GM23338 (cell line): ENCODE results near the gene ZBTB1. TPM values are rescaled to one million over a fixed set of nuclear protein-coding genes. Genes with fewer than 3 reads are reported as not detected.

Source experiments
- ATAC-seq: fragments of 200-7000 bp; cut with Tn5 transposase; 3 replicates; pipeline ENCODE4 v1.9.1; 2020
- DNase-seq: peaks from one replicate; pipeline ENCODE4 v3.0.0-alpha.2; 2015; ENCODE audit warnings: low spot score
- H2AFZ ChIP-seq: fragments of 200-600 bp; sonication (generic); 2 replicates; pipeline ENCODE4 v1.8.0; 2016; ENCODE audit warnings: antibody characterized with exemption, mild to moderate bottlenecking, moderate library complexity
- H3F3A ChIP-seq: fragments of 200-600 bp; sonication (generic); replicated peaks from 2 replicates; pipeline ENCODE4 v1.8.0; 2017; ENCODE audit warnings: antibody characterized with exemption, mixed run types, low read depth
- H3K27ac ChIP-seq: fragments of 200-600 bp; sonication (generic); 2 replicates; pipeline ENCODE4 v1.6.1; 2016; ENCODE audit warnings: low read depth
- H3K27me3 ChIP-seq: fragments of 200-600 bp; sonication (generic); 2 replicates; pipeline ENCODE4 v1.8.0; 2016; ENCODE audit warnings: mild to moderate bottlenecking, mixed run types, moderate library complexity; ENCODE audit not compliant: insufficient read depth
- H3K36me3 ChIP-seq: fragments of 200-600 bp; sonication (generic); 2 replicates; pipeline ENCODE4 v1.8.0; 2016; ENCODE audit warnings: mild to moderate bottlenecking; ENCODE audit not compliant: insufficient read depth
- H3K4me1 ChIP-seq: fragments of 200-600 bp; sonication (generic); 2 replicates; pipeline ENCODE4 v1.8.0; 2016; ENCODE audit warnings: mild to moderate bottlenecking, moderate library complexity; ENCODE audit not compliant: insufficient read depth
- H3K4me2 ChIP-seq: fragments of 200-600 bp; sonication (generic); 2 replicates; pipeline ENCODE4 v1.7.1; 2017; ENCODE audit warnings: mixed run types
- H3K4me3 ChIP-seq: fragments of 200-600 bp; sonication (generic); 2 replicates; pipeline ENCODE4 v1.6.1; 2016; ENCODE audit warnings: mixed run types
- H3K79me2 ChIP-seq: fragments of 200-600 bp; sonication (generic); replicated peaks from 2 replicates; pipeline ENCODE4 v1.8.0; 2017; ENCODE audit warnings: mild to moderate bottlenecking; ENCODE audit not compliant: insufficient read depth
- H3K9me2 ChIP-seq: fragments of 200-600 bp; sonication (generic); 2 replicates; pipeline ENCODE4 v1.8.0; 2017; ENCODE audit not compliant: insufficient read depth
- H4K20me1 ChIP-seq: fragments of 200-600 bp; sonication (generic); replicated peaks from 2 replicates; pipeline ENCODE4 v1.8.0; 2017; ENCODE audit warnings: mild to moderate bottlenecking; ENCODE audit not compliant: insufficient read depth
- H3K27ac Mint-ChIP-seq: 2 replicates; pipeline ENCODE4 v1.8.0; 2020; ENCODE audit warnings: inconsistent platforms, mild to moderate bottlenecking, moderate library complexity, mixed read lengths
- H3K27me3 Mint-ChIP-seq: 3 replicates; pipeline ENCODE4 v1.8.0; 2022; ENCODE audit warnings: low read depth, mild to moderate bottlenecking, moderate library complexity, mixed read lengths, inconsistent platforms; ENCODE audit not compliant: insufficient read depth, poor library complexity
- H3K36me3 Mint-ChIP-seq: 3 replicates; pipeline ENCODE4 v1.8.0; 2021; ENCODE audit warnings: low read depth, mild to moderate bottlenecking, inconsistent platforms, moderate library complexity, mixed read lengths
- H3K4me1 Mint-ChIP-seq: 3 replicates; pipeline ENCODE4 v1.8.0; 2020; ENCODE audit warnings: mild to moderate bottlenecking, inconsistent platforms, mixed read lengths
- H3K4me3 Mint-ChIP-seq: 3 replicates; pipeline ENCODE4 v1.8.0; 2021; ENCODE audit warnings: moderate library complexity, mild to moderate bottlenecking, inconsistent platforms, mixed read lengths
- H3K9me3 Mint-ChIP-seq: 3 replicates; pipeline ENCODE4 v1.8.0; 2020; ENCODE audit warnings: moderate library complexity, mild to moderate bottlenecking, inconsistent platforms, mixed read lengths
- CREB1 ChIP-seq: fragments of 250-450 bp; sonication (Bioruptor Pico); IDR thresholded peaks from 2 replicates; pipeline ENCODE4 v1.5.0; 2020; ENCODE audit warnings: low read depth, mild to moderate bottlenecking, moderate library complexity
- ETS1 ChIP-seq: IDR thresholded peaks from 2 replicates; pipeline ENCODE4 v1.6.1; 2016; ENCODE audit warnings: antibody characterized with exemption
- EZH2 ChIP-seq: fragments of 200-600 bp; sonication (generic); IDR thresholded peaks from one replicate; pipeline ENCODE4 v1.8.0; 2017; ENCODE audit warnings: antibody characterized with exemption, mild to moderate bottlenecking, low read depth; ENCODE audit not compliant: unreplicated experiment
- JUNB ChIP-seq: IDR thresholded peaks from one replicate; pipeline ENCODE4 v1.6.1; 2016; ENCODE audit warnings: antibody characterized with exemption; ENCODE audit not compliant: unreplicated experiment
- POLR2AphosphoS5 ChIP-seq: IDR thresholded peaks from 2 replicates; pipeline ENCODE4 v1.6.1; 2016; ENCODE audit warnings: antibody characterized with exemption, low read depth
- STAT1 ChIP-seq: IDR thresholded peaks from one replicate; pipeline ENCODE4 v1.6.1; 2016; ENCODE audit warnings: antibody characterized with exemption; ENCODE audit not compliant: unreplicated experiment
- ZNF114 ChIP-seq: fragments of 250-450 bp; sonication (Bioruptor Pico); IDR thresholded peaks from 2 replicates; pipeline ENCODE4 v1.5.0; 2020; ENCODE audit warnings: mild to moderate bottlenecking, moderate library complexity
- ZNF331 ChIP-seq: fragments of 250-450 bp; sonication (Bioruptor Pico); IDR thresholded peaks from 2 replicates; pipeline ENCODE4 v1.5.0; 2020; ENCODE audit warnings: low read depth, mild to moderate bottlenecking, moderate library complexity
- polyA plus RNA-seq: library from polyadenylated mRNA; unstranded; fragments of >200 nt; fragmentation: Nextera tagmentation; extraction: Ambion mirVana; gene quantifications from 2 replicates; pipeline ENCODE4 v1.2.1, GENCODE V29; 2016
- total RNA-seq: library from RNA; depleted of rRNA; stranded (reverse); fragments of >200 nt; shearing (Covaris generic); gene quantifications from 2 replicates; pipeline ENCODE4 v1.2.3, GENCODE V29; 2014
- TF ChIP-seq, protein P1 (sequence below): IDR thresholded peaks from one replicate; pipeline ENCODE4 v1.6.1; 2018; ENCODE audit warnings: antibody characterized with exemption; ENCODE audit not compliant: unreplicated experiment
- TF ChIP-seq, protein P2 (sequence below), 2 experiments: fragments of 200-600 bp in 1 of 2; sonication (generic) in 1 of 2; conservative IDR thresholded peaks; 2 replicates each; pipeline versions ENCODE4 v1.5.1 to v1.6.1; 2016 to 2017; ENCODE audit warnings: antibody characterized with exemption in 2 of 2, low read depth in 2 of 2, mild to moderate bottlenecking in 2 of 2, moderate library complexity in 1 of 2

Gene ZBTB1
- total and polyA plus RNA-seq, 2 experiments from 2014 or later = 11.2 to 33.0 TPM

DNA sequence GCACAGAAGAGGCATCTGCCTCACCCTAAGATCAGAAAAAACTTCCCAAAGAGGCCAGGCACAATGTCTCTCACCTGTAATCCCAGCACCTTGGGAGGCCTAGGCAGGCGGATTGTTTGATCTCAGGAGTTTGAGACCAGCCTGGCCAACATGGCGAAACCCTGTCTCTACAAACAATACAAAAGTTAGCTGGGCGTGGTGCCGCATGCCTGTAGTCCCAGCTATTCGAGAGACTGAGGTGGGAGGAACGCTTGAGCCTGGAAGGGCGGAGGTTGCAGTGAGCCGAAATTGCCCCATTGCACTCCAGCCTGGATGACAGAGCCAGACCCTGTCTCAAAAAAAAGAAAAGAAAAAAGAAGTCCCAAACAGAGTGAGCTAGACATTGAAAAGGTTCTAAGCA is 4.5 kb downstream of the ZBTB1 start:
- Mint-ChIP-seq H3K9me3 (no peaks in the 10 kb centered on the region), H3K36me3 (no peaks in the 10 kb centered on the region; the same call in 2 of the 3 replicates), H3K4me1 (peaks cover 53% of the 10 kb centered on the region), H3K27me3 (peaks cover 10% of the 10 kb centered on the region), H3K4me3 (no peak overlapping the region), H3K27ac (no peak overlapping the region)
- TF ChIP-seq STAT1 = no peak
- TF ChIP-seq, protein P1, sequence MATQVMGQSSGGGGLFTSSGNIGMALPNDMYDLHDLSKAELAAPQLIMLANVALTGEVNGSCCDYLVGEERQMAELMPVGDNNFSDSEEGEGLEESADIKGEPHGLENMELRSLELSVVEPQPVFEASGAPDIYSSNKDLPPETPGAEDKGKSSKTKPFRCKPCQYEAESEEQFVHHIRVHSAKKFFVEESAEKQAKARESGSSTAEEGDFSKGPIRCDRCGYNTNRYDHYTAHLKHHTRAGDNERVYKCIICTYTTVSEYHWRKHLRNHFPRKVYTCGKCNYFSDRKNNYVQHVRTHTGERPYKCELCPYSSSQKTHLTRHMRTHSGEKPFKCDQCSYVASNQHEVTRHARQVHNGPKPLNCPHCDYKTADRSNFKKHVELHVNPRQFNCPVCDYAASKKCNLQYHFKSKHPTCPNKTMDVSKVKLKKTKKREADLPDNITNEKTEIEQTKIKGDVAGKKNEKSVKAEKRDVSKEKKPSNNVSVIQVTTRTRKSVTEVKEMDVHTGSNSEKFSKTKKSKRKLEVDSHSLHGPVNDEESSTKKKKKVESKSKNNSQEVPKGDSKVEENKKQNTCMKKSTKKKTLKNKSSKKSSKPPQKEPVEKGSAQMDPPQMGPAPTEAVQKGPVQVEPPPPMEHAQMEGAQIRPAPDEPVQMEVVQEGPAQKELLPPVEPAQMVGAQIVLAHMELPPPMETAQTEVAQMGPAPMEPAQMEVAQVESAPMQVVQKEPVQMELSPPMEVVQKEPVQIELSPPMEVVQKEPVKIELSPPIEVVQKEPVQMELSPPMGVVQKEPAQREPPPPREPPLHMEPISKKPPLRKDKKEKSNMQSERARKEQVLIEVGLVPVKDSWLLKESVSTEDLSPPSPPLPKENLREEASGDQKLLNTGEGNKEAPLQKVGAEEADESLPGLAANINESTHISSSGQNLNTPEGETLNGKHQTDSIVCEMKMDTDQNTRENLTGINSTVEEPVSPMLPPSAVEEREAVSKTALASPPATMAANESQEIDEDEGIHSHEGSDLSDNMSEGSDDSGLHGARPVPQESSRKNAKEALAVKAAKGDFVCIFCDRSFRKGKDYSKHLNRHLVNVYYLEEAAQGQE = no peak
- TF ChIP-seq CREB1 (CRISPR knock-in tag) = no peak
- TF ChIP-seq POLR2AphosphoS5 = no peak
- no peak for TF ChIP-seq ZNF331
- TF ChIP-seq ZNF114 = no peak
- TF ChIP-seq ETS1 = no peak
- TF ChIP-seq JUNB = no peak
- Histone ChIP-seq H3K4me1 (peaks cover 49% of the 10 kb centered on the region), H3K4me3 (no peak overlapping the region), H3K4me2 (peak overlapping the region; percentile 59), H3K27me3 (no peaks in the 10 kb centered on the region), H3F3A (0 out of 2 replicates have a peak, but pooled peaks cover 6% of the 10 kb centered on the region), H3K79me2 (peaks cover 89% of the 10 kb centered on the region), H2AFZ (no peak overlapping the region), H3K27ac (peak overlapping the region; percentile 11), H3K36me3 (no peaks in the 10 kb centered on the region), H3K9me2 (no peaks in the 10 kb centered on the region), H4K20me1 (peaks cover 21% of the 10 kb centered on the region)
- peak; percentile 53 for DNase-seq
- ATAC-seq = peak; percentile 2; the same call in 2 of the 3 replicates

- Histone ChIP-seq H2AFZ (no peak overlapping the region), H3K4me1 (peaks cover 45% of the 10 kb centered on the region), H3F3A (0 out of 2 replicates have a peak, but pooled peaks cover 3% of the 10 kb centered on the region), H3K4me3 (no peak overlapping the region), H3K79me2 (peaks cover 100% of the 10 kb centered on the region), H3K27me3 (no peaks in the 10 kb centered on the region), H3K36me3 (no peaks in the 10 kb centered on the region), H4K20me1 (peaks cover 28% of the 10 kb centered on the region), H3K27ac (no peak overlapping the region), H3K4me2 (no peak overlapping the region), H3K9me2 (no peaks in the 10 kb centered on the region)
- Mint-ChIP-seq H3K27ac (no peak overlapping the region), H3K27me3 (peaks cover 4% of the 10 kb centered on the region), H3K4me3 (no peak overlapping the region), H3K36me3 (no peaks in the 10 kb centered on the region; the same call in 2 of the 3 replicates), H3K4me1 (peaks cover 45% of the 10 kb centered on the region), H3K9me3 (no peaks in the 10 kb centered on the region; the same call in 2 of the 3 replicates)
- TF ChIP-seq ZNF331 (no peak), EZH2 (no peak), JUNB (no peak), ZNF114 (no peak)
- TF ChIP-seq, protein P2, sequence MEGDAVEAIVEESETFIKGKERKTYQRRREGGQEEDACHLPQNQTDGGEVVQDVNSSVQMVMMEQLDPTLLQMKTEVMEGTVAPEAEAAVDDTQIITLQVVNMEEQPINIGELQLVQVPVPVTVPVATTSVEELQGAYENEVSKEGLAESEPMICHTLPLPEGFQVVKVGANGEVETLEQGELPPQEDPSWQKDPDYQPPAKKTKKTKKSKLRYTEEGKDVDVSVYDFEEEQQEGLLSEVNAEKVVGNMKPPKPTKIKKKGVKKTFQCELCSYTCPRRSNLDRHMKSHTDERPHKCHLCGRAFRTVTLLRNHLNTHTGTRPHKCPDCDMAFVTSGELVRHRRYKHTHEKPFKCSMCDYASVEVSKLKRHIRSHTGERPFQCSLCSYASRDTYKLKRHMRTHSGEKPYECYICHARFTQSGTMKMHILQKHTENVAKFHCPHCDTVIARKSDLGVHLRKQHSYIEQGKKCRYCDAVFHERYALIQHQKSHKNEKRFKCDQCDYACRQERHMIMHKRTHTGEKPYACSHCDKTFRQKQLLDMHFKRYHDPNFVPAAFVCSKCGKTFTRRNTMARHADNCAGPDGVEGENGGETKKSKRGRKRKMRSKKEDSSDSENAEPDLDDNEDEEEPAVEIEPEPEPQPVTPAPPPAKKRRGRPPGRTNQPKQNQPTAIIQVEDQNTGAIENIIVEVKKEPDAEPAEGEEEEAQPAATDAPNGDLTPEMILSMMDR (conservative IDR thresholded peaks at IDR 0.05; ENCODE audit: low read depth in 2 of 2) = peak; percentile 93 to 99
- DNase-seq = peak; percentile 85
- ATAC-seq = peak; percentile 46
Observed at GRCh38 chr14:64510825-64511671, 6.5 kb downstream of the ZBTB1 start.
